Progenitor cell of endocrine pancreas (in vitro differentiated cells): Measurements from ENCODE around the gene LIPG. TPM values are rescaled to one million over a fixed set of nuclear protein-coding genes. Genes with fewer than 3 reads are reported as not detected.
"Not testable (repeated sequence)": the region's sequence is repeated elsewhere in the genome, so short reads cannot be mapped to it uniquely, and the experiment has no call there.

Experiments used
- DNase-seq: peaks from one replicate; pipeline ENCODE4 v3.0.0; 2021; ENCODE audit warnings: low spot score; ENCODE audit not compliant: unreplicated experiment
- H3K27ac Mint-ChIP-seq: 2 replicates; pipeline ENCODE4 v1.8.0; 2021; ENCODE audit warnings: mild to moderate bottlenecking, moderate library complexity, mixed read lengths
- H3K27me3 Mint-ChIP-seq: 2 replicates; pipeline ENCODE4 v1.8.0; 2021; ENCODE audit warnings: mixed read lengths
- H3K36me3 Mint-ChIP-seq: 2 replicates; pipeline ENCODE4 v1.8.0; 2022; ENCODE audit warnings: mixed read lengths; ENCODE audit not compliant: insufficient read depth
- H3K4me1 Mint-ChIP-seq: 2 replicates; pipeline ENCODE4 v1.8.0; 2021; ENCODE audit warnings: low read depth, mixed read lengths
- H3K4me3 Mint-ChIP-seq: 2 replicates; pipeline ENCODE4 v1.8.0; 2021; ENCODE audit warnings: low read depth, mild to moderate bottlenecking, moderate library complexity, mixed read lengths
- H3K9me3 Mint-ChIP-seq: 2 replicates; pipeline ENCODE4 v1.8.0; 2021; ENCODE audit warnings: low read depth, mixed read lengths
- total RNA-seq: library from RNA; stranded (reverse); gene quantifications from 2 replicates; pipeline ENCODE4 v1.2.1, GENCODE V29; 2021
- TF ChIP-seq, protein P1 (sequence below): fragments of 200-600 bp; sonication (generic); IDR thresholded peaks from one replicate; pipeline ENCODE4 v1.5.0; 2021; ENCODE audit warnings: antibody characterized with exemption, mild to moderate bottlenecking; ENCODE audit not compliant: unreplicated experiment

The LIPG gene
- total RNA-seq, 1 donor from 2014 or later = 34.4 TPM

DNA sequence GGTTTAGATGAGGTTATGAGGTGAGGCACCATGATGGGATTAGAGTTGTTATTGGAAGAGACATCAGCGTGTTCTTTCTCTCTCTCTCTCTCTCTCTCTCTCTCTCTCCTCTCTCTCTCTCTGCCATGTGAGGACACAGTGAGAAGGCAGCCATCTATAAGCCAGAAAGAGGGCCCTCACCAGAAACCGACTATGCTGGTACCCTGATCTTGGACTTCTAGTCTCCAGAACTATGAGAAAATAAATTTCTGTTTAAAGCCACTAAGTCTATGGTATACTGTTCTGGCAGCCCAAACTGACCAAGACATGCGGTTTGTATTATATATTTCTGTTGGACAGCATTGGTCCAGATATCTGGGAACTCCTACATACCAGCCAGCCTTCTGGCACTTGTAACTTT, 3.5 kb upstream of the LIPG start:
- Mint-ChIP-seq H3K36me3 (no peaks in the 10 kb centered on the region), H3K4me3 (no peak overlapping the region), H3K27me3 (no peaks in the 10 kb centered on the region), H3K27ac (no peak overlapping the region), H3K9me3 (peaks cover 3% of the 10 kb centered on the region), H3K4me1 (peaks cover 17% of the 10 kb centered on the region)
- DNase-seq = no peak
- TF ChIP-seq, protein P1, sequence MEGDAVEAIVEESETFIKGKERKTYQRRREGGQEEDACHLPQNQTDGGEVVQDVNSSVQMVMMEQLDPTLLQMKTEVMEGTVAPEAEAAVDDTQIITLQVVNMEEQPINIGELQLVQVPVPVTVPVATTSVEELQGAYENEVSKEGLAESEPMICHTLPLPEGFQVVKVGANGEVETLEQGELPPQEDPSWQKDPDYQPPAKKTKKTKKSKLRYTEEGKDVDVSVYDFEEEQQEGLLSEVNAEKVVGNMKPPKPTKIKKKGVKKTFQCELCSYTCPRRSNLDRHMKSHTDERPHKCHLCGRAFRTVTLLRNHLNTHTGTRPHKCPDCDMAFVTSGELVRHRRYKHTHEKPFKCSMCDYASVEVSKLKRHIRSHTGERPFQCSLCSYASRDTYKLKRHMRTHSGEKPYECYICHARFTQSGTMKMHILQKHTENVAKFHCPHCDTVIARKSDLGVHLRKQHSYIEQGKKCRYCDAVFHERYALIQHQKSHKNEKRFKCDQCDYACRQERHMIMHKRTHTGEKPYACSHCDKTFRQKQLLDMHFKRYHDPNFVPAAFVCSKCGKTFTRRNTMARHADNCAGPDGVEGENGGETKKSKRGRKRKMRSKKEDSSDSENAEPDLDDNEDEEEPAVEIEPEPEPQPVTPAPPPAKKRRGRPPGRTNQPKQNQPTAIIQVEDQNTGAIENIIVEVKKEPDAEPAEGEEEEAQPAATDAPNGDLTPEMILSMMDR = no peak

DNA sequence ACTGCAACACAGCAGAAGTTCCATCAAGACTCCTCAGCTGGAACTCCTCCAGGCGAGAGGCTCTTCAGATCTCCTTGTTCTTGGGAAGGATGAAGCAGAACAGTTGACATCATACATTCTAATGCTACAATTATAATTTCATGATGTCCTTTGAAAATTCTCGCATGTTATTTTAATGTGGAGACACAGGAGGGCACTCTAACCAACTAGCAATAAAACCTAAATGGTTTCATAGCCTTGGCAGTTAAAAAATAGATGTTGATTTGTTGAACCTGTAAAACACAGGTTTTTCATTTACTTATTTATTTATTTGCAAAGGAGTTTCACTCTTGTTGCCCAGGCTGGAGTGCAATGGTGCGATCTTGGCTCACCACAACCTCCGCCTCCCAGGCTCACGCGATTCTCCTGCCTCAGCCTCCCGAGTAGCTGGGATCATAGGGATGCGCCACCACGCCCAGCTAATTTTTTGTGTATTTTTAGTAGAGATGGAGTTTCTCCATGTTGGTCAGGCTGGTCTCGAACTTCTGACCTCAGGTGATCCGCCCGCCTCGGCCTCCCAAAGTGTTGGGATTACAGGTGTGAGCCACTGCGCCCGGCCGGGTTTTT, 2.4 kb upstream of the LIPG start:
- peaks cover 26% of the 10 kb centered on the region for H3K4me1 Mint-ChIP-seq
- not testable (repeated sequence) for H3K36me3 Mint-ChIP-seq, H3K9me3 Mint-ChIP-seq, H3K4me3 Mint-ChIP-seq, H3K27me3 Mint-ChIP-seq, DNase-seq, H3K27ac Mint-ChIP-seq
- TF ChIP-seq, protein P1 = peak; percentile 56

DNA sequence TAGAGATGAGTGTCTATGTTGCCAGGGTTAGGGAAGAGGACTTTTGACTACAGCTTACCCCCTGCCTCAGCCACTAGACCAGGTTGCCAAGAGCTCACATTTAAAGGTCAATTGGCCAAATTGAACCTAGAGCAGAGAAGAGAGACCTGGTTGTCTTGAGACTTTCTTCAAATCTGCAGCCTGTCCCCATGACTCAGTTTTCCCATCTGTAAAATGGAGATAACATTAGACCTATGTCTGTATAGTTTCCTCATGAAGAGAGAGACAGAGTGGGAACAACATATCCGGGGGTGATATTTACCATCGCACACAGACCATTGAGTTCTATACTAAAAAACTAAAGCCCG, 1.6 kb upstream of the LIPG start:
- Mint-ChIP-seq H3K4me3 (peak overlapping the region; percentile 84), H3K27ac (peak overlapping the region; percentile 93), H3K36me3 (peaks cover 3% of the 10 kb centered on the region), H3K4me1 (peaks cover 28% of the 10 kb centered on the region), H3K9me3 (no peaks in the 10 kb centered on the region), H3K27me3 (peaks cover 3% of the 10 kb centered on the region)
- TF ChIP-seq, protein P1 = no peak
- no peak for DNase-seq

DNA sequence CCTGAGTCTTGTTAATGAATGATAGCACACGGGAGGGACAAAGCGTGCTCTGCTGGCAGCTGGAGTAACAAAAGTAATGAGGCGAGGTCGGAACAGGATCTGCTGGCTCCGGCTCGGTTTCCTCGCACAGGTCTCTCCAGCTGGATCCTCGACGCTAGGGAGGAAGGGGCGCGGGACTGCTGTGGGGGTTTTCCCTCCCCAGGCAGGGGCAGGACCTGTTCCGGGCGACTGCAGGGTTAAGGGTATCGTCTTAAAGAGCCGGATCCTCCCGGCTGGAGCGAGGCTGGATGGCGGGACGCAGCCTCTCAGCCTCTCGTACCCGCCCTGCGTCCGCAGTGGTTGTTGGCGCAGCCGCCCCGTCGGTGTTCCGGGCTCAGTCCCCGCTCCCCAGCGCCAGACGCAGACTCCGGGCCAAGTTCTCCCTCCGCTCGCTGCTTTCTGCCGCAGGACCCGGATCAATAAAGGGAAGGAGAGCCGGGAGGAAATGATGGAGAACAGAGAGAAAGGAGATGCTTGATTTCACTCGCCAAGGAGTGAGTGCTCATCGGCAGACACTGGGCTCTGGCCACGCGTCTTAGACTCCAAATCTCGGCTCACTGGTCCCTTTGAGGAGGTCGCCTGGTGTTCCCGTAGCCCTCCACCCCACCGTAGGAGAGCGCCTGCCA, 1.1 kb upstream of the LIPG start:
- Mint-ChIP-seq H3K4me1 (peaks cover 28% of the 10 kb centered on the region), H3K36me3 (peaks cover 3% of the 10 kb centered on the region), H3K4me3 (peak overlapping the region; percentile 84), H3K9me3 (no peaks in the 10 kb centered on the region), H3K27me3 (peaks cover 3% of the 10 kb centered on the region), H3K27ac (peak overlapping the region; percentile 93)
- TF ChIP-seq, protein P1 = no peak
- DNase-seq = peak; percentile 27

DNA sequence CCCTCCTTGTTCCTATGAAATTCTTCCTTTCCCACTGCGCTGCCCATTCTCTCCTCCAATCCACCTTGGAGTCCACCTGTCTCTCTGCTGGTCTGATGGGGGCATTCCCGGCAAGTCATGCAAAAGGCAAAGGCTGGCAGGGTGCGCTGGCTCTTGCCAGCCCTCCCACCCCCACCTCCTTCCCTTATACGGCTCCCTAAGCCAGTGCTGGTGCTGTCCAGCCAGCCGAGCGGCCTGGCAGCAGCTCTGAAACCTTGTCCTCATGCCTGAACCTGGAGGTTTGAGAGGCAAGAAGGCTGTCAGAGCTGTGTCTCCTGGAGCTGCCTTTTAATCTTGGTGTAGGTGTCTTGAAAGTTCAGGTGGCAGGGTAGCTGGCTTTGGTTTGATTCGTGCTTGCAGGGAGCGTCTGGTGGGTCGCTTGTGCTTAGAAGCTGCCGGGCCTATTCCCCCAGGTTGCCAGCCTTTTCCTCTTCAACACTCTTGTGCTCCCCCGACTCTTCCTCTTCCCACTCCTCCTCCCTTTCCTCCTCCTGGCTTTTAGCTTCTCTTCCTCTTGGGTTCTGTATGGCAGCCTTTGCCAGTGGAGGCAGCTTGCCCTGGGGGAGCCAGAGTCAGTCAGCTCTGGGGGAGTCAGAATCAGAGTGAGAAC, 748 bp downstream of the LIPG start:
- Mint-ChIP-seq H3K36me3 (peaks cover 14% of the 10 kb centered on the region), H3K4me1 (peaks cover 28% of the 10 kb centered on the region)
- DNase-seq = no peak

More for the DNA sequence above, 748 bp downstream of the LIPG start:
- no peaks in the 10 kb centered on the region for H3K9me3 Mint-ChIP-seq
- peaks cover 3% of the 10 kb centered on the region for H3K27me3 Mint-ChIP-seq
- peak overlapping the region; percentile 84 for H3K4me3 Mint-ChIP-seq
- H3K27ac Mint-ChIP-seq = peak overlapping the region; percentile 93
- TF ChIP-seq, protein P1 = no peak
